Measurements from ENCODE around the gene KAT7.

- no peak for TF ChIP-seq CTCF (conservative IDR thresholded peaks at IDR 0.05 in 1 of 2, IDR thresholded peaks at IDR 0.05 in 1 of 2; ENCODE audit: extremely low read depth in 1 of 2, insufficient read depth in 1 of 2, low read depth in 1 of 2, low read length in 2 of 2)
- no peak for TF ChIP-seq EZH2 (IDR thresholded peaks at IDR 0.05; ENCODE audit: borderline replicate concordance, low read length)
Observed at GRCh38 chr17:49832840-49833599, 44.5 kb downstream of the KAT7 start.

Data from mammary epithelial cell (primary cell).